Mucosa of descending colon (tissue), 3 donors: Measurements from ENCODE around the gene SH3BP4. TPM values are rescaled to one million over a fixed set of nuclear protein-coding genes. Genes with fewer than 3 reads are reported as not detected.
A peak's percentile ranks its signal among the peaks of the same experiment; 100 is the strongest.

Experiments used
- ATAC-seq: fragments of 200-7000 bp; cut with Tn5 transposase; one replicate; pipeline ENCODE4 v1.9.1; 2020; ENCODE audit warnings: mild to moderate bottlenecking, moderate library complexity
- DNase-seq, 3 donors: peaks; one replicate each; pipeline ENCODE4 v3.0.0-alpha.2; 2020
- H3K36me3 ChIP-seq: fragments of 200-600 bp; one replicate; pipeline ENCODE4 v1.8.0; 2021; ENCODE audit warnings: low read depth, mild to moderate bottlenecking
- H3K4me1 ChIP-seq: fragments of 200-600 bp; one replicate; pipeline ENCODE4 v1.8.0; 2021; ENCODE audit warnings: low read depth, mild to moderate bottlenecking
- H3K4me3 ChIP-seq: fragments of 200-600 bp; one replicate; pipeline ENCODE4 v1.8.0; 2021; ENCODE audit warnings: mild to moderate bottlenecking
- H3K9me3 ChIP-seq: fragments of 200-600 bp; one replicate; pipeline ENCODE4 v1.8.0; 2021; ENCODE audit warnings: mild to moderate bottlenecking
- CTCF ChIP-seq: fragments of 200-600 bp; IDR thresholded peaks from one replicate; pipeline ENCODE4 v1.8.0; 2022; ENCODE audit warnings: antibody characterized with exemption, mild to moderate bottlenecking
- intact Hi-C, 2 donors: fragments of 100-400 bp; cut with DNase I in 1 of 2; cut with micrococcal nuclease in 1 of 2; formaldehyde crosslinking; loops; one replicate each; pipeline versions ENCODE4 v1.11.0 to v1.11.1; 2022; cut with DNase I, micrococcal nuclease
- total RNA-seq, 3 donors: library from RNA; stranded (reverse); fragmentation: NEBNext Ultra II Directional in 2 of 3; extraction: Animal tissue kit (Norgen Biotek cat#: 25700) in 2 of 3; gene quantifications; one replicate each; pipeline versions ENCODE4 v1.2.1 to v1.2.4, GENCODE V29; 2021 to 2023
- donor health status: DM: no; HTN: no; CAD: no; lungs with moderate emphysema.
- donor health status: DM: no; HTN: no; CAD: no.
- donor health status: DM: no; HTN: yes; CAD: no.

SH3BP4 gene
- total RNA-seq, 3 donors from 2014 or later = 18.0 to 30.4 (median 29.6) TPM

GRCh38 chr2:234953116-234954031 lies 1.6 kb downstream of the SH3BP4 start:
- H3K9me3 ChIP-seq = no peaks in the 10 kb centered on the region
- no peaks in the 10 kb centered on the region for H3K36me3 ChIP-seq
- H3K4me1 ChIP-seq = peaks cover 53% of the 10 kb centered on the region
- intact Hi-C loops = loop anchor here in 1 of 2 donors (10.0 kb wide), 1 partner anchor 101 kb away; no protein-coding TSS in a partner anchor
- ATAC-seq (peak; percentile 30), DNase-seq (peak in 1 of 3 donors; percentile 25)
- no peak for TF ChIP-seq CTCF
- peak overlapping the region; percentile 61 for H3K4me3 ChIP-seq

GRCh38 chr2:234954551-234954992 lies 2.8 kb downstream of the SH3BP4 start:
- DNase-seq = peak in 1 of 3 donors; percentile 31
- Histone ChIP-seq H3K9me3 (no peaks in the 10 kb centered on the region), H3K4me3 (no peak overlapping the region), H3K4me1 (peaks cover 53% of the 10 kb centered on the region), H3K36me3 (no peaks in the 10 kb centered on the region)
- peak; percentile 1 for ATAC-seq
- intact Hi-C loops = loop anchor here in 1 of 2 donors (10.0 kb wide), 1 partner anchor 100 kb away; no protein-coding TSS in a partner anchor
- TF ChIP-seq CTCF = no peak

- Histone ChIP-seq H3K36me3 (no peaks in the 10 kb centered on the region), H3K4me3 (no peak overlapping the region), H3K9me3 (no peaks in the 10 kb centered on the region), H3K4me1 (peaks cover 52% of the 10 kb centered on the region)
- DNase-seq (no peak), ATAC-seq (no peak)
- TF ChIP-seq CTCF = no peak
- intact Hi-C loops = loop anchor here in 1 of 2 donors (10.0 kb wide), 1 partner anchor 100 kb away; no protein-coding TSS in a partner anchor
These were observed 3.3 kb downstream of the SH3BP4 start for GRCh38 chr2:234955091-234955591.

- intact Hi-C loops = loop anchor here in 1 of 2 donors (10.0 kb wide), 1 partner anchor 99 kb away; no protein-coding TSS in a partner anchor
- ATAC-seq = peak; percentile 65
- Histone ChIP-seq H3K4me1 (peaks cover 45% of the 10 kb centered on the region), H3K9me3 (no peaks in the 10 kb centered on the region), H3K36me3 (no peaks in the 10 kb centered on the region), H3K4me3 (no peak overlapping the region)
- no peak for DNase-seq
- no peak for TF ChIP-seq CTCF
These were observed 4.2 kb downstream of the SH3BP4 start for GRCh38 chr2:234955971-234956509.

- no peaks in the 10 kb centered on the region for H3K9me3 ChIP-seq
- no peaks in the 10 kb centered on the region for H3K36me3 ChIP-seq
- DNase-seq (no peak), ATAC-seq (no peak)
- no peak overlapping the region for H3K4me3 ChIP-seq
- intact Hi-C loops = loop anchor here in 1 of 2 donors (10.0 kb wide), 1 partner anchor 97 kb away; no protein-coding TSS in a partner anchor
- peaks cover 40% of the 10 kb centered on the region for H3K4me1 ChIP-seq
- TF ChIP-seq CTCF = no peak
These were observed 6.0 kb downstream of the SH3BP4 start for GRCh38 chr2:234957834-234958135.
